Gastrocnemius medialis (tissue), 4 donors: ENCODE measurements around the gene SLC5A2.

Experiments used
- POLR2A ChIP-seq, 2 donors: fragments of 450-650 bp; IDR thresholded peaks; one replicate each; pipeline ENCODE4 v1.6.1; 2017; ENCODE audit warnings: antibody characterized with exemption in 2 of 2, mild to moderate bottlenecking in 2 of 2, moderate library complexity in 2 of 2
- TF ChIP-seq, protein P1 (sequence below), 5 experiments: fragments of 450-650 bp in 3 of 5; fragments of 200-600 bp in 2 of 5; sonication (generic) in 2 of 5; IDR thresholded peaks in 4 of 5; conservative IDR thresholded peaks in 1 of 5; 1 replicate in 4 of 5; 2 replicates in 1 of 5; pipeline ENCODE4 v1.5.1; 2016 to 2019; ENCODE audit warnings: antibody characterized with exemption in 5 of 5, mild to moderate bottlenecking in 3 of 5, moderate library complexity in 3 of 5

DNA sequence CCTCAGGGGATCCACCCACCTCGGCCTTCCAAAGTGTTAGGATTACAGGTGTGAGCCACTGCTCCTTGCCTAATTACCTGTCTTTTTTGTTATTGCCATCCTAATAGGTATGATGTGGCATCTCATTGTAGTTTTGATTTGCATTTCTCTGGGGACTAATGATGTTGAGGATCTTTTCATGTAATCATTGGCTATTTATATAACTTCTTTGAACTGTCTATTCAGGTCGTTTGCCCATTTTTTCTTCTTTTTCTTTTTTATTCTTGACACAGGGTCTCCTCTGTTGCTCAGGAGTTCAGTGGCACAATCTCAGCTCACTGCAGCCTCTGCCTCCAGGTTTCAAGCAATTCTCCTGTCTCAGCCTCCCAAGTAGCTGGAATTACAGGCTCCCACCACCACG, 12.3 kb upstream of the SLC5A2 start:
- TF ChIP-seq, protein P1, sequence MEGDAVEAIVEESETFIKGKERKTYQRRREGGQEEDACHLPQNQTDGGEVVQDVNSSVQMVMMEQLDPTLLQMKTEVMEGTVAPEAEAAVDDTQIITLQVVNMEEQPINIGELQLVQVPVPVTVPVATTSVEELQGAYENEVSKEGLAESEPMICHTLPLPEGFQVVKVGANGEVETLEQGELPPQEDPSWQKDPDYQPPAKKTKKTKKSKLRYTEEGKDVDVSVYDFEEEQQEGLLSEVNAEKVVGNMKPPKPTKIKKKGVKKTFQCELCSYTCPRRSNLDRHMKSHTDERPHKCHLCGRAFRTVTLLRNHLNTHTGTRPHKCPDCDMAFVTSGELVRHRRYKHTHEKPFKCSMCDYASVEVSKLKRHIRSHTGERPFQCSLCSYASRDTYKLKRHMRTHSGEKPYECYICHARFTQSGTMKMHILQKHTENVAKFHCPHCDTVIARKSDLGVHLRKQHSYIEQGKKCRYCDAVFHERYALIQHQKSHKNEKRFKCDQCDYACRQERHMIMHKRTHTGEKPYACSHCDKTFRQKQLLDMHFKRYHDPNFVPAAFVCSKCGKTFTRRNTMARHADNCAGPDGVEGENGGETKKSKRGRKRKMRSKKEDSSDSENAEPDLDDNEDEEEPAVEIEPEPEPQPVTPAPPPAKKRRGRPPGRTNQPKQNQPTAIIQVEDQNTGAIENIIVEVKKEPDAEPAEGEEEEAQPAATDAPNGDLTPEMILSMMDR (IDR thresholded peaks at IDR 0.05 in 4 of 5, conservative IDR thresholded peaks at IDR 0.05 in 1 of 5): no peak
- no peak for TF ChIP-seq POLR2A (IDR thresholded peaks at IDR 0.05)
